HepG2 (cell line): ENCODE results near the gene RNU6-8. TPM values are rescaled to one million over a fixed set of nuclear protein-coding genes. Genes with fewer than 3 reads are reported as not detected.

Source experiments
- FOXA1 ChIP-seq, 2 experiments: fragments of 450-650 bp in 1 of 2; sonication (generic) in 1 of 2; formaldehyde crosslinking in 1 of 2; IDR thresholded peaks; 2 replicates each; pipeline versions ENCODE4 v1.4.0 to v1.6.1; 2016 to 2020; ENCODE audit warnings: missing genetic modification reagents in 1 of 2
- MED8 ChIP-seq: sonication (generic); formaldehyde crosslinking; IDR thresholded peaks from 2 replicates; pipeline ENCODE4 v1.8.1; 2023; ENCODE audit warnings: mild to moderate bottlenecking, missing genetic modification reagents; ENCODE audit not compliant: insufficient replicate concordance
- NFYC ChIP-seq: IDR thresholded peaks from 2 replicates; pipeline ENCODE4 v1.6.1; 2016; ENCODE audit warnings: missing genetic modification reagents, missing compliant biosample characterization
- PCBP2 ChIP-seq: fragments of 200-400 bp; formaldehyde crosslinking; optimal IDR thresholded peaks from 2 replicates; pipeline ENCODE3; 2018; ENCODE audit warnings: low read length, low read depth; ENCODE audit not compliant: poor library complexity, severe bottlenecking
- RAD51 ChIP-seq: fragments of 450-650 bp; IDR thresholded peaks from 2 replicates; pipeline ENCODE4 v1.6.1; 2016; ENCODE audit warnings: borderline replicate concordance
- TIGD3 ChIP-seq: sonication (generic); formaldehyde crosslinking; IDR thresholded peaks from 2 replicates; pipeline ENCODE4 v1.5.1; 2020; ENCODE audit warnings: mild to moderate bottlenecking, missing genetic modification reagents, borderline replicate concordance
- TOPORS ChIP-seq: sonication (generic); formaldehyde crosslinking; IDR thresholded peaks from 2 replicates; pipeline ENCODE4 v1.8.0; 2023; ENCODE audit warnings: mild to moderate bottlenecking, missing genetic modification reagents
- ZBTB37 ChIP-seq: sonication (generic); formaldehyde crosslinking; IDR thresholded peaks from 2 replicates; pipeline ENCODE4 v1.4.0; 2020; ENCODE audit warnings: mild to moderate bottlenecking, missing genetic modification reagents
- ZNF256 ChIP-seq: sonication (generic); formaldehyde crosslinking; conservative IDR thresholded peaks from 2 replicates; pipeline ENCODE4 v1.4.0; 2020; ENCODE audit warnings: missing genetic modification reagents
- polyA plus RNA-seq, 8 experiments: library from polyadenylated mRNA; depleted of rRNA in 3 of 8; stranded (reverse) in 7 of 8; unstranded in 1 of 8; fragments of >200 nt; fragmentation: Illumina TruSeq in 4 of 8; extraction: Trizol in 4 of 8; gene quantifications; 2 replicates each; pipeline versions ENCODE4 v1.2.1 to v1.2.3, GENCODE V29; 2011 to 2016; ENCODE audit warnings: low read depth in 4 of 8, missing spikeins in 1 of 8, mixed read lengths in 1 of 8; ENCODE audit not compliant: insufficient read depth in 1 of 8
- total RNA-seq, 5 experiments: library from RNA; depleted of rRNA; stranded (reverse); fragments of >200 nt; fragmentation: Illumina TruSeq; extraction: Trizol; gene quantifications; 2 replicates each; pipeline ENCODE4 v1.2.3, GENCODE V29; 2016; ENCODE audit warnings: low read depth in 1 of 5
- TF ChIP-seq, protein P1 (sequence below): sonication (generic); formaldehyde crosslinking; IDR thresholded peaks from 2 replicates; pipeline ENCODE4 v1.9.0; 2021; ENCODE audit warnings: mild to moderate bottlenecking, missing genetic modification reagents
- TF ChIP-seq, protein P2 (sequence below): sonication (generic); formaldehyde crosslinking; IDR thresholded peaks from 2 replicates; pipeline ENCODE4 v1.4.0; 2020; ENCODE audit warnings: mild to moderate bottlenecking, missing genetic modification reagents
- TF ChIP-seq, protein P3 (sequence below): sonication (generic); formaldehyde crosslinking; IDR thresholded peaks from 2 replicates; pipeline ENCODE4 v1.4.0; 2020; ENCODE audit warnings: mild to moderate bottlenecking, missing genetic modification reagents

RNU6-8 gene
- total and polyA plus RNA-seq, 2 of the 13 experiments (the other 11 are each of a cell fraction or from before 2014, with no cell fraction given): under 0.01 TPM; not detected in 1

DNA sequence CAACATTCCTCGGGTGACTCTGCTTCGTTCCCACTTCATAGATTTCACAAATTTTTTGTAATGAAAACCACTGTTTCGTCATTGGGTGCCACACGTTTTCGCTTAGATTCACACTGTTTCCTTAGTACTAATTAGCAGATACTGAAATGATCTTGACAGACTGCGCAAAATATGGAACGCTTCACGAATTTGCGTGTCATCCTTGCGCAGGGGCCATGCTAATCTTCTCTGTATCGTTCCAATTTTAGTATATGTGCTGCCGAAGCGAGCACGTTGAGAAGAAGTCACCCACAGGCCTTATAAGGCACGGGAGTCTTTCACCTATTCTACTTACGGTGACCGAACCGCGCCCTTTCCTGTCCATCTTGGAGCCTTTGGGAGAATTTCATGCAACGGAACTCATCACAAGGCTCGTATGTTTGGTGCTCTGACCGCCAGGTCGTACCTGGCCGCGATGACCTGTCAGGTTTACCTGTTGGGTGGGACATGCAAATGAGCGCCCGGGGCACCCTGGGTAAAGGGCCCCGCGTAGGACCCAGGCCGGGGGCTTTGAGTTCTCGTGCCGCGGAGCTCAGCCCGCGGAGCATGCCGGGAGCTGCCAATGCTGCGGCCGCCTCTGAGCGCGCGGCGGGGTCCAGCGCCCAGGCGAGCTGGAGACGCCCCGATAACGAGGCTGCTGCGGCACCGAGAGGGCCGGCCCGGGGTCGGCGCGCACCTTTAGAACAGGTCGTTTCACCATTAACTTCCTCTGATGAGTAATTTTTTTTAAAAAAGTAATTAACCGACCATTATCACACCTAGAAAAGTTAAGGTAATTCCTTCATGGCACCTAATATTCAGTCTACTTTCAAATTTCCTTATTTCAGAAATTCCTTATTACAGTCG, at the start of gene RNU6-8 (continued):
- no peak for TF ChIP-seq ZBTB37
- TF ChIP-seq TOPORS: peak; percentile 98
- TF ChIP-seq, protein P1, sequence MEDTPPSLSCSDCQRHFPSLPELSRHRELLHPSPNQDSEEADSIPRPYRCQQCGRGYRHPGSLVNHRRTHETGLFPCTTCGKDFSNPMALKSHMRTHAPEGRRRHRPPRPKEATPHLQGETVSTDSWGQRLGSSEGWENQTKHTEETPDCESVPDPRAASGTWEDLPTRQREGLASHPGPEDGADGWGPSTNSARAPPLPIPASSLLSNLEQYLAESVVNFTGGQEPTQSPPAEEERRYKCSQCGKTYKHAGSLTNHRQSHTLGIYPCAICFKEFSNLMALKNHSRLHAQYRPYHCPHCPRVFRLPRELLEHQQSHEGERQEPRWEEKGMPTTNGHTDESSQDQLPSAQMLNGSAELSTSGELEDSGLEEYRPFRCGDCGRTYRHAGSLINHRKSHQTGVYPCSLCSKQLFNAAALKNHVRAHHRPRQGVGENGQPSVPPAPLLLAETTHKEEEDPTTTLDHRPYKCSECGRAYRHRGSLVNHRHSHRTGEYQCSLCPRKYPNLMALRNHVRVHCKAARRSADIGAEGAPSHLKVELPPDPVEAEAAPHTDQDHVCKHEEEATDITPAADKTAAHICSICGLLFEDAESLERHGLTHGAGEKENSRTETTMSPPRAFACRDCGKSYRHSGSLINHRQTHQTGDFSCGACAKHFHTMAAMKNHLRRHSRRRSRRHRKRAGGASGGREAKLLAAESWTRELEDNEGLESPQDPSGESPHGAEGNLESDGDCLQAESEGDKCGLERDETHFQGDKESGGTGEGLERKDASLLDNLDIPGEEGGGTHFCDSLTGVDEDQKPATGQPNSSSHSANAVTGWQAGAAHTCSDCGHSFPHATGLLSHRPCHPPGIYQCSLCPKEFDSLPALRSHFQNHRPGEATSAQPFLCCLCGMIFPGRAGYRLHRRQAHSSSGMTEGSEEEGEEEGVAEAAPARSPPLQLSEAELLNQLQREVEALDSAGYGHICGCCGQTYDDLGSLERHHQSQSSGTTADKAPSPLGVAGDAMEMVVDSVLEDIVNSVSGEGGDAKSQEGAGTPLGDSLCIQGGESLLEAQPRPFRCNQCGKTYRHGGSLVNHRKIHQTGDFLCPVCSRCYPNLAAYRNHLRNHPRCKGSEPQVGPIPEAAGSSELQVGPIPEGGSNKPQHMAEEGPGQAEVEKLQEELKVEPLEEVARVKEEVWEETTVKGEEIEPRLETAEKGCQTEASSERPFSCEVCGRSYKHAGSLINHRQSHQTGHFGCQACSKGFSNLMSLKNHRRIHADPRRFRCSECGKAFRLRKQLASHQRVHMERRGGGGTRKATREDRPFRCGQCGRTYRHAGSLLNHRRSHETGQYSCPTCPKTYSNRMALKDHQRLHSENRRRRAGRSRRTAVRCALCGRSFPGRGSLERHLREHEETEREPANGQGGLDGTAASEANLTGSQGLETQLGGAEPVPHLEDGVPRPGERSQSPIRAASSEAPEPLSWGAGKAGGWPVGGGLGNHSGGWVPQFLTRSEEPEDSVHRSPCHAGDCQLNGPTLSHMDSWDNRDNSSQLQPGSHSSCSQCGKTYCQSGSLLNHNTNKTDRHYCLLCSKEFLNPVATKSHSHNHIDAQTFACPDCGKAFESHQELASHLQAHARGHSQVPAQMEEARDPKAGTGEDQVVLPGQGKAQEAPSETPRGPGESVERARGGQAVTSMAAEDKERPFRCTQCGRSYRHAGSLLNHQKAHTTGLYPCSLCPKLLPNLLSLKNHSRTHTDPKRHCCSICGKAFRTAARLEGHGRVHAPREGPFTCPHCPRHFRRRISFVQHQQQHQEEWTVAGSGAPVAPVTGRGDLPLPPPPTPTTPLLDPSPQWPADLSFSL (CRISPR knock-in tag): peak; percentile 75
- no peak; the same call in 1 of the 2 replicates for TF ChIP-seq TIGD3 (CRISPR knock-in tag)
- peak; percentile 96 for TF ChIP-seq ZNF256 (CRISPR knock-in tag)
- TF ChIP-seq, protein P2, sequence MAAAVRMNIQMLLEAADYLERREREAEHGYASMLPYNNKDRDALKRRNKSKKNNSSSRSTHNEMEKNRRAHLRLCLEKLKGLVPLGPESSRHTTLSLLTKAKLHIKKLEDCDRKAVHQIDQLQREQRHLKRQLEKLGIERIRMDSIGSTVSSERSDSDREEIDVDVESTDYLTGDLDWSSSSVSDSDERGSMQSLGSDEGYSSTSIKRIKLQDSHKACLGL (CRISPR knock-in tag): peak; percentile 93; the same call in 1 of the 2 replicates
- TF ChIP-seq MED8: peak; percentile 40
- no peak for TF ChIP-seq FOXA1 (IDR thresholded peaks at IDR 0.05)
- no peak; the same call in none of the 2 replicates for TF ChIP-seq FOXA1 (CRISPR knock-in tag; IDR thresholded peaks at IDR 0.05)
- TF ChIP-seq NFYC (CRISPR knock-in tag): peak; percentile 36; the same call in 1 of the 2 replicates
- no peak for TF ChIP-seq PCBP2
- TF ChIP-seq, protein P3, sequence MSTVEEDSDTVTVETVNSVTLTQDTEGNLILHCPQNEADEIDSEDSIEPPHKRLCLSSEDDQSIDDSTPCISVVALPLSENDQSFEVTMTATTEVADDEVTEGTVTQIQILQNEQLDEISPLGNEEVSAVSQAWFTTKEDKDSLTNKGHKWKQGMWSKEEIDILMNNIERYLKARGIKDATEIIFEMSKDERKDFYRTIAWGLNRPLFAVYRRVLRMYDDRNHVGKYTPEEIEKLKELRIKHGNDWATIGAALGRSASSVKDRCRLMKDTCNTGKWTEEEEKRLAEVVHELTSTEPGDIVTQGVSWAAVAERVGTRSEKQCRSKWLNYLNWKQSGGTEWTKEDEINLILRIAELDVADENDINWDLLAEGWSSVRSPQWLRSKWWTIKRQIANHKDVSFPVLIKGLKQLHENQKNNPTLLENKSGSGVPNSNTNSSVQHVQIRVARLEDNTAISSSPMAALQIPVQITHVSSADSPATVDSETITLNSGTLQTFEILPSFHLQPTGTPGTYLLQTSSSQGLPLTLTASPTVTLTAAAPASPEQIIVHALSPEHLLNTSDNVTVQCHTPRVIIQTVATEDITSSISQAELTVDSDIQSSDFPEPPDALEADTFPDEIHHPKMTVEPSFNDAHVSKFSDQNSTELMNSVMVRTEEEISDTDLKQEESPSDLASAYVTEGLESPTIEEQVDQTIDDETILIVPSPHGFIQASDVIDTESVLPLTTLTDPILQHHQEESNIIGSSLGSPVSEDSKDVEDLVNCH: peak; percentile 95; the same call in 1 of the 2 replicates
- TF ChIP-seq RAD51: no peak
